ENCODE results near the gene PCID2.
"Not testable (repeated sequence)": the region's sequence is repeated elsewhere in the genome, so short reads cannot be mapped to it uniquely, and the experiment has no call there.

PCID2 gene

DNA sequence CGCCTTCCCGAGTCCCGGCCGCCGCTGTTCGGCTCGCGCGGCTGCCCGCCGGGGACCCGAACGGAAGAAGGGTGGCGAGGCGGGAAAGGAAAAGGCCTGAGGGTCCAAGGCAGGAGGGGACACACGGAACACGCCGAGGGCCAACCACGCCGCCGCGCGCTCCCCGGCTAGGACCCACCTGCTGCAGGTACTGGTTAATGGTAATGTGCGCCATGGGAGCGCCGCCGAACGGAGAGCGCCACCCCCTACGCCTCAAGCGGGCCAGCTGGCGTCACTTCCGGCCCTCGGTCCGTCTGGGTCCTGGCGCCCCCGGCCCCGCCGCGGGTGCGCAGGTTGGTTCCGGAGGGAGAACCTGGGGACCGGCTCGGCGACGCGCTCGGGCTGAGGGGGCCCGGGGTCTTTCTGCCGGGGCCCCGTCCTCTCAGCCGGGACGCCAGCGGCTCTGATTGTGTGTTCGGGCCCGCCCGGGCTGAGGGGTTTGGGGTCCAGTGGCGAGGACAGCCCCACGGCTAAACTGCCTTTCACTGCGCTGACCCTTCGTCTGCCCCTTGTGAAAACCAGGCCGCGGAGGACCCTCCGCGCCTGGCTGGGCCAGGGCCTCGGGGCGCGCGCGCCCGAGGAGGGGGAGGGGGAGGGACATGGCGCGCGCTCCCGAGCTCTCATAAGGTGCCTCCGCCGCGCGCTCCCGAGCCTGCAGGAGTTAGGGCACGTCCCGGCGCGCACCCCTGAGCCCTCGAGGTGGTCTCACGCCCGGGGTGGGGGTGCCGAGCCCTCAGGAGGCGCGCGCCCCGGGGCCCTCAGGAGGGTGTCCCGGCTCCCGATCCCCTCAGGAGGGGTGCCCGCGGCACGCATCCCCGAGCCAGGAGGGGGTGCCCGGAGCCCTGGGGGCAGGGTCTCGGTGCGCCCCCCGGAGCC is at the start of gene PCID2:
Gene PCID2, minus strand, starts transcription at position 249 of the 915 bp plus-strand sequence. Its CDS starts 35 bp downstream, at position 214.
- peak; percentile 90 for DNase-seq

GRCh38 chr13:113257908-113258307 is 49.4 kb upstream of the PCID2 start:
- not testable (repeated sequence) for DNase-seq

GRCh38 chr13:113252516-113253095 is 44.1 kb upstream of the PCID2 start:
- no peak for DNase-seq

DNA sequence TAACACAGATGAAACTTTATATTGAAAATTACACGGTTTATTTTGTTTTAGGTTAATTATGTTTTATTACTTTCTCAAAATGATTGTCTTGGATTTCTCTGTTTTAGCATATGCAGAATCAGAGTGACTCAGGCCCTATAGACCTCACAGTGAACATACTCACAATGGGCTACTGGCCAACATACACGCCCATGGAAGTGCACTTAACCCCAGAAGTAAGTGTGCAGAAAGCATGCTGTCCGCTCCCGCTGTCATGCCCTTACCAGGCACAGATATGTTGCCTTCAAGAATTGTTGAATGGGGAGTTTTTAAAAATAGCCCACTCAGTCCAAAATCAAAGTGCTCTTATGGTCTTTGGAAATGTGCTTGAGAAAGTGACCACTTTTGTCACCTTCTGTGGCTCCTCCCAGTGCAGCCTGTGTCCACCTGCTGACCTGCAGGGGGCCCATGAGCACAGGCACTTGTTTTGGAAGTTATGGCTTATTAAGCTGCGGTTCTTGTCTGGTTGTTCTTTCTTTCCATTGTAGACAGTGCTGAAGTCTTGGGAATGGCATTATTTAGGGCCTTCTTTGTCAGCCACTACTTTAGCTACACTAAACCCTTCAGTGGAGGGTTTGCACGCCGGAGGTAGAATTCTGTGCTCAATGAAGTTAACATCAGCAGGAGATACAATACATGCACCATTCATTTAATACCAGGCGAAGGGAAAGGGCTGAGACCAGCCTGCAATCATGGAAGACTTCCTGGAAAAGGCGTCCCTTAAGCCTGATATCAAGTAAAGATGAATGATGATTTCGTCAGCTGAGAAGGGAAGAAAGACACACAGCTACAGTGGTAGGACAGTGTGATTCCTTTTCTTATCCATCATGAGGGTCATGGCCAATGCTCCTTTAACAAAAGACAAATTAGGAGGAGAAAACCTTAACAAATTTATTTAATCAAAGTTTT is 37.7 kb upstream of the PCID2 start:
- DNase-seq, result no peak

DNA sequence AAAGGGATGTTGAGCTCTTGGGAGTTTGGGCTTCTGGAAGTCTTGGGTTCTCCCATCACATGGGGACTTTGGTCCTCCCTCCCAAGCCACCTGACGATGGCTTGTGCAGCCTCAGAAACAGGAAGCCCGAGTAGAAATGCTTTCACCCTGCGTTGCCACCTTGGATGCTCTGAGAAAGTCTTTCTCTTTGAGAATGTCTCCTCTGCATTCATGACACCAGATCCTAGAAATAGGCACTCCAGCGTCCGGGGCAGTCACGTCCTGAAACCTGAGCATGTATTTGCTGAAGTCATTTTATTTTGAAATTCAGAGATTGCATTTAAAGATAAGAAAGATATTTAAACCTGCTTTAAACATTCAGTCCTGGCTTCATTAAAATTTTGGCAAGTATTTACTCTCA is 35.4 kb upstream of the PCID2 start:
- no peak for DNase-seq

GRCh38 chr13:113241623-113242022 is 33.2 kb upstream of the PCID2 start:
- not testable (repeated sequence) for DNase-seq

DNA sequence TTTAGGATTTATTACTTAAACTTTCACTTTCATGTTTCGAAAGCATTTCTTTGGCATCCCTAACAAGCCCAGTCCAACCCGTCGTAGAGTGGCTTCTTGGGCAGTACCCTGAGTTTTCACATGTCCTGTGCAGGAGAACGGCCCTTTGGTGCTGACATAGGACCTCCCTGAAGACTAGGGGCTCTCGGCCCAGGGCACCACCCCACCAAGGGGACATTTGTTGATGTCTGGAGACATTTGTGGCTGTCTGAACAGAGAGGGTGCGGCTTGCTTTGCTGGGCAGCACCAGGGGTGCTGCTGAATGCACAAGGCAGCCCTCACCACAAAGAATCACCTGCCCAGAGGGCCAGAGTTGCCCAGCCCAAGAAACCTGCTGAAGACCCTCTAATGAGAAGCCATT is 31.5 kb upstream of the PCID2 start:
- no peak for DNase-seq

GRCh38 chr13:113239357-113239756 is 30.9 kb upstream of the PCID2 start:
- no peak for DNase-seq

GRCh38 chr13:113238536-113238935 is 30.1 kb upstream of the PCID2 start:
- DNase-seq, result no peak

DNA sequence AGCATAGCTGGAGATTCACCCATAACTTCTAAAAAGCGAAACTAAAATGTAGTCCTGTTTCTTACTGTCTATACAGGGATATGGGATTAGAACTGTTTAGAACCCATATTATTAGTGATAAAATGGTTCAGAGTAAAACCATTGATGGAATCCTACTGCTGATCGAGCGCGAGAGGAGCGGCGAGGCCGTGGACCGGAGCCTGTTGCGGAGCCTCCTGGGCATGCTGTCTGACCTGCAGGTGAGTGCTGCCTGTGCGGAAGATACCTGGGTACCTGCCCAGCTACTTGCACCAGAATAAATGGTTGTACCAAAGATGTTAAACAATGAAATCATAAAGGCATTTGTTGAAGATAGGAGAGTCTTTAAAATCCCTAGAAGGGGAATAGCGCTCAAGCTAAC is 24.6 kb upstream of the PCID2 start:
- DNase-seq, result no peak

- DNase-seq, result no peak
Measured at GRCh38 chr13:113232208-113233003, 23.9 kb upstream of the PCID2 start.

- DNase-seq, result no peak
Measured at GRCh38 chr13:113231306-113232207, 23.1 kb upstream of the PCID2 start.

DNA sequence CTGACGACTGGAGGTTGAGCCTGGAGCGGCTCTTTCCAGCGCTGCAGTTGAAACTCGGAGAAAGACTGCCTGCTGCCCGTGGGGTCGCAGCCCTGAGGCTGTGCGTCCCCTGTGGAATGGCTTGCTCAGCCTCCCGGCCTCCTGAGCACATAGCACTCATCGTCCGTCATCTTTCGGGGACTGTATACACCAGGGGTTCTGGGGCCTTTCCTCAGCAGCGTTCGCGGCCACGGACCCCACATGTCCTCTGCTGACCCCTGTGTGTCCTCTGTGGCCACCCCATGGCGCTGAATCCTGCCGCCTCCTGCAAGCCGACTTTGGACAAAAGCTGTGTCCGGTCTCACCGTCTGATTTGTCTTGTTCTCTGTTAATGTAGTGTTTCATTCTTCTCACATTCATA is 21.3 kb upstream of the PCID2 start:
- no peak for DNase-seq

GRCh38 chr13:113229161-113229560 is 20.7 kb upstream of the PCID2 start:
- no peak for DNase-seq

DNA sequence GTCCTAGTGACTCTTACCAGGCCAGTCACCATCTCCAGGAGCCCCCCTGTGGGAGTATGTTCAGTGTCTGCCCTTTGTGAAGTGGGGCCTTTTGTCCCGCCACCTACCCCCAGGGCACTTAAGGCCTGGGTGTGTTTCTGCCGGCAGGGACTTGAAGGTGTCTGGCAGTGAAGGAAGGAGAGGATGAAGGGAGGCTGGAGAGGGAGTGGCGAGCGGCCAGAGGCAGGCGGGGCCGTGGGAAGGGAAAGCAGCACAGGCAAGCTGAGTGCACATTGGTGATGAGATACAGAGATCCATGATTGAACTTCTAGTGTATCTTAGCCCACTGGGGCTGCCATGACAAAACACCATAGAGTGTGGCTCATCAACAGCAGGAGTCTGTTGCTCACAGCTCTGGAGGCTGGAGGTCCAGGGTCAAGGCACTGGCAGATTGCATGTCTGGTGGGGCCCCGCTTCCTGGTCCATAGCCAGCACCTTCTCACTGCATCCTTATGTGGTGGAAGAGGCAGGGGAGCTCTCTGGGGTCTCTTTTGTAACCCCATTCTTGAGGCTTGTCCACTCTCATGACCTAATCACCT is 18.5 kb upstream of the PCID2 start:
- DNase-seq, result no peak

GRCh38 chr13:113225515-113225914 is 17.0 kb upstream of the PCID2 start:
- DNase-seq, result no peak

DNA sequence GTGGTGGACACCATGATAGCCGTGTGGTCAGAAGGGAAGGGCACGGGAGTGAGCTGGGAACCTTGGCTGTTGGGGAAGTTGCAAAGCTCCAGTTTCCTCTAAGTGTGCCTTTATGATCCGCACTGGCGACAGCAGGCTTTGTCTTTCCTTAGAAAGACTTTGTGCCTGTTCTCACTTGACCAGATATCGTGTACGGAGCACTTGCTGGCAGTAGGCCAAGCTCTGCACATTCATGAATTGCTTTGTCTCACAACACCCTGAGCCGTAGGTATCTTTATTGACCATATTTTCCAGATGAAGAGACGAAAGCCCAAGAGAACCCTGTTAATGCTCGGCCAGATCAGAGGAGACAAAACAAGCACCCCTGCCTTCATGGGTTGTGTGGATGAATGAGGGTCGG is 16.0 kb upstream of the PCID2 start:
- no peak for DNase-seq

DNA sequence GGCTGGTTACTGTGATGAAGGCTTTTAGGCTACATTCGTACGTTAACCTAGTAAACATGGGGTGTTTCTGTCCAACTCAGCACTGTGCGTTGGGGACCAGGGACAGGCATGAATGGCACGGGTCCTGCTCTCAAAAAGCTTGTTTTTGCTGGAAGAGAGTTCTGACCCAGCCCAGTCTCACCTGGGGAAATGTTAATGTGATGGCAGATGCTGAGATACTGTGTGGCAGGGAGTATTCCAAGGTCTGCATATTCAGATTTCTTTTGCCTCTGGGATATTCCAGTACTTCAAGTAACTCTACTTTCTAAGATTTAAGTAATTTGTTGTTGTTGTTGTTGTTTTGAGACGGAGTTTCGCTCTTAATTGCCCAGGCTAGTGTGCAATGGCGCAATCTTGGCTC is 14.6 kb upstream of the PCID2 start:
- no peak for DNase-seq

DNA sequence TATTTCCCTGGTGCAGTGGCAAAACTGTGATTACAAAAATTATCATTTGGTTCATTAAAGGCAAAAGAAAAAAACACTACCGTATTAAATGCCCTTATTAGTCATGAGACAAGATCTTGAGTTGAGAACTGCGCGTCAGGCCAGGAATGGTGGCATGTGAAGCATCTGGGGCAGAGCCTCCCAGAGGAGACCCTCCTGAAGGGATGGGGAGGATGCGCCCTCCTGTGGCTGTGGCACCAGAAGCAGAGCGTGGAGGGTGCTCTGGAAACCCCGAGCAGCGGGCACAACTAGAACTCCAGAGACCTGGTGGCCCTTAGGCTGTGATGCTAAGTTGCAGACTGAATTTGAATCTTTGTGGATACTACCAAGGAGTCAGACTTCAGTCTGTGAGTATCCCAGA is 12.4 kb upstream of the PCID2 start:
- no peak for DNase-seq

GRCh38 chr13:113220141-113220598 is 11.7 kb upstream of the PCID2 start:
- no peak for DNase-seq

All from activated CD8-positive, alpha-beta memory T cell treated with anti-CD3 and anti-CD28 coated beads, Interleukin-2, amount 50 U/mL, for 4 hours (primary cell).